NCI-H1092 (cell line): Measurements from ENCODE around the gene GNG14.
"Not testable (repeated sequence)": the region's sequence is repeated elsewhere in the genome, so short reads cannot be mapped to it uniquely, and the experiment has no call there.

Experiments used
- DNase-seq: peaks from one replicate; lab custom pipeline; 2025; lab: John Stamatoyannopoulos, UW

The GNG14 gene

GRCh38 chr19:12687496-12688196 is at the start of gene GNG14:
GNG14 (plus strand) TSS chr19:12687998; CDS start chr19:12688049, 51 bp downstream.
- DNase-seq: no peak

DNA sequence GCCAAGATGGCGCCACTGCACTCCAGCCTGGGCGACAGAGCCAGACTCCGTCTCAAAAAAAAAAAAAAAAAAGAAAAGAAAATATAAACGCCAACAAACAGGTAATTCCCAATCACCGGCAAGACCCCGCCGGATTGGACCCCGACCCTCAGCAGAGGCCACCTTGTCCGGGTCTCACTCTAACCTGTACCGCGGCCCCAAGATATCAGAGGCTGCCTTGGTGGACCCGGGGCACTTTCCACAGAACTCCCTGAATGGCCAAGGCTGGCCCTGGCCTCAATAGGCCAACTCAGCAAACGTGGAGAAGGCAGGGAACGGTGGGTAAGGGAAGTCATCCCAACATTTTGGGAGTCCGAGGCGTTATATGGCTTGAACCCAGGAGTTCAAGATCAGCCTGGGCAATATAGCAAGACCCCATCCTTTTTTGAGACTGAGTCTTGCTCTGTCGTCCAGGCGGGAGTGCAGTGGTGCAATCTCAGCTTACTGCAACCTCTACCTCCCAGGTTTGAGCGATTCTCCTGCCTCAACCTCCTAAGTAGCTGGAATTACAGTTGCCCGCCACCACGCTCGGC is 49.1 kb upstream of the GNG14 start:
- no peak for DNase-seq

- DNase-seq: peak; percentile 64
These were observed 47.7 kb upstream of the GNG14 start for GRCh38 chr19:12639901-12640613.

GRCh38 chr19:12641456-12641855 is 46.3 kb upstream of the GNG14 start:
- no peak for DNase-seq

DNA sequence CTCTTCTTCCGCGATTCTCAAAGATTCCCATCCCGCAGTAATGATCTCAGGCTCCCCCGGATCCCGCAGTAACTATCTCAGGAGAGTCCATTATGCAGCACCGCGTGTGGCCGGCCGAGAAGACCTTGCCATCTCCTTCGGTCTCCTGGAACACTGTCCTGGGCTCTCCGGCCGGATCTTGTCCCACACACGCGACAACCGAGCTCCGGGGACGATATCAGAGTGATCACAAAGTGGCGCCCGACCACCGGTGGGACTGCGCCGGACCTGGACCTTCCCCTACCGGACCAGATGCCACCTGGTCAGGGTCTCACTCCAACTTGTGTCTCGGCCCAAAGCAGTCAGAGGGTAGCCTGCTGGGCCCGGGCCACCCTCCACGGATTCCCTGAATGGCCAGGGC is 45.3 kb upstream of the GNG14 start:
- no peak for DNase-seq

DNA sequence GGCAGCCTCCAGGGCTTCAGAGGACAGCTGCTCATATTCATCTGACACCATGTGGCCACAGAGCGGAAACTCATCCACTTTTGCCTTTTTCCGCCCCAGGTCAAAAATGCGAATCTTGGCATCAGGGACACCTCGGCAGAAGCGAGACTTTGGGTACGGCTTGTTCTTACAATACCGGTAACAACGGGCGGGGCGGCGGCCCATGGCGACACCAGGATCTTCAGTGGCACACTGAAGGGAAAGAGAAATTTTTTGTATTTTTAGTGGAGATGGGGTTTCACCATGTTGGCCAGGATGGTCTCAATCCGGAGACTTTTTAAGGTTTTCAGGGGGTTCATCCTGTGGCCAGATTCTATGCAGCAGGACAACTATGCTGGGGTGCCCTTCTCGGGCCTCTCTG is 44.1 kb upstream of the GNG14 start:
- not testable (repeated sequence) for DNase-seq

- DNase-seq: no peak
These were observed 41.2 kb upstream of the GNG14 start for GRCh38 chr19:12646551-12646950.

GRCh38 chr19:12647047-12647446 is 40.8 kb upstream of the GNG14 start:
- DNase-seq: no peak

DNA sequence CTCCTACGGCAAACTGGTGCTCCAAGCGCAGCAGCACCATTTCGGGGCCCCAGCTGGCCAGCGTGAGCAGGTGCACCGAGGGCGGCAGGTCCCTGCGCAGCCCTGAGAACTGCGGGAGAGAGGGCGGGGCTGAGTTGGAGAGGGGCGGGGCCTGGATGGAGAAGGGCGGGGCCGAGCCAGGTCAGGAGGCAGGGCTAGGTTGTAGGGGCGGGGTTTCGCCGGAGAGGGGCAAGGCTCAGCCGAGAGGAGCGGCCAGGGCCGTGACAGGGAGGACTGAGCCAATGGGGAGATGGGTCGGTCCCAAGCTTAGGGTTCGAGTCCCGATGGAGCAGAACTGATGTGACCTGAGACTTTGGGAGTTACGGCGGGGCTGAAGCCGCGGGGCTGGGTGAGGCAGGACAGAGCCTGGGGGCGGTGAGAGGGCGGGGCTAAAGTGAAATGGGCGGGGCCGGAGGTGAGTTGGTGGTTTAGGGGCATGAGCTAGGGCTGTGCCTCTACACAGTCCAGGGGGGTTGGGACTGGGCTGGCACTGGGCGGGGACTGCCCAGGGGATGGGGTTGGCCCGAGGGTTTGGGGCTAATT is 40.2 kb upstream of the GNG14 start:
- DNase-seq: peak; percentile 26

GRCh38 chr19:12648088-12648487 is 39.7 kb upstream of the GNG14 start:
- no peak for DNase-seq

DNA sequence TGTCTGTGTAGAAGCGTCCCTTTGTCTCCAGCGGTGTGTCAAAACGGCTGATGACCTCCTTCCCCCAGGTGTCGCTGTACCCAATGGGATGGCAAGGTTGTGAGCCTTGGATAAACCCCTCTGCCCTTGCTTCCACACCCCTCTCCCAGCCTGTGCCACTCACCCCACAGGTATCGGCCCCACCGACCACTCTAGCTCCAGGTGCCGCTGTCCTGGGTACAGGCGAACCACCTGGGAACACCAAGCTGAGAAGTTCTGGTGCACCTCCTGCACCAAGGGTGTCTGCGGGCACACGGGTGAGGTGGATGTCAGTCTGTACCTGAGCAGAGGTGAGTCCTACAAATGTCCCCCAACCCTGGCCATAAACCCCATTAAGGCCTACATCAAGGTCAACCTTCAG is 37.9 kb upstream of the GNG14 start:
- DNase-seq: no peak

GRCh38 chr19:12652219-12652618 is 35.6 kb upstream of the GNG14 start:
- DNase-seq: no peak

DNA sequence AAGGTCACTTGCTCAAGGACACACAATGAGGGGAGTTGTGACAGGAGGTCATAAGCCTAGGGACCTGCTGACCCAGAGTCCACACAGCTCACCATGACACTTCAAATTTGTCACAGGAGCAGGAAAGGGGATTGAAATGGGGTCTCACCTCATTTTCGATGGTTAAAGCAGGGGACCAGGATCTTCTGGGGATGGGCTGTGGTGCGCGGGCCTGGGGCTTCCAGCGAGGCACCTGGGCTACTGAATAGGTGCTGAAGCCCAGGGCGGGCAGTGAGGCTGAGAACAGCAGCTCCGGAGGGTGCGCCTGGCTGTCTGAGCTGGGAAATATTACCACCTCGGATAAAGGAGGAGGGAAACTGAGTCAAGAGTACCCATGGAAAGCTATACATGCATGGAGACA is 32.3 kb upstream of the GNG14 start:
- DNase-seq: no peak

GRCh38 chr19:12656899-12657571 is 30.8 kb upstream of the GNG14 start:
- DNase-seq: no peak

GRCh38 chr19:12657966-12658365 is 29.8 kb upstream of the GNG14 start:
- no peak for DNase-seq

- DNase-seq: no peak
These were observed 26.8 kb upstream of the GNG14 start for GRCh38 chr19:12660980-12661379.

DNA sequence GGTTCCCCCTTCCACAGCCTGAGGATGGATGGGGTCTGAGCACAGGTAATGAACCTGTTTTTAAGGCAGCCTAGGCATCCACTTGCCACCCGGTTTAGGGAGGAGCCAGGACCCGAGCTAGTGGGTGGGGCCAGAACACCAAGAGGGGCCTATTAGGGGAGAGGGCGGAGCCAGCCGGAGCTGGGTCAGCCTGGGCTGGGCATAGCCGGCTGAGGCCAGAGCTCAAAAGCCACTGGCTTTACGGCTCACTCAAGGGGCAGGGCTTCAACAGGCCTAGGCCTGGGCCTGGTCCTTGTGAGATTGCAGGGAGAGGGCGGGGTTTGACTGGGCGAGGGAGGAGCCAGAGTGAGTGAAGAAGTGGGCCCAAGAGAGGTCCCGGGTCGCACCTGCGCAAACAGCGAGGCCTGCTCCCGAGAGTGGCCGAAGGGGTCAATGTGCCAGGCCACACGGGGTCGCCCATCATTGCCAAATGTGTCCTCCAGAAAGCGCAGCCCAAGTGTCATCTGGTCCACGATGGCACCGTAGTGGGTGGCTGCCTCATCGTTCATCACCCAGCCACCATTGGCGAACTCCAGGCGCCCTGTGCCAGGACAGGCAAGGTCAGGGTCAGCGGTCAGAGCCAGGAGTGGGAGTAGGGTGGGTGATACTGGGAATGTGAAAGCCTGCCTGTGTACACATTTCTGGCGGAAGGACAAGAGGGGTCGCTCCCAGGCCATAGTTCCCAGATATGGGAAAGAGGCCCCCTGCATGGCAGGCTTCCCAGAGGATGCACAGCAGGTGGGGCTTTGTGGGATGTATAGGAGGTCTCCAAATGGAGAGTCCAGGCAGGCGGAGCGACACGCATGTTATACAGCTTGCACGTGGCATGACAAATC is 23.2 kb upstream of the GNG14 start:
- no peak for DNase-seq

DNA sequence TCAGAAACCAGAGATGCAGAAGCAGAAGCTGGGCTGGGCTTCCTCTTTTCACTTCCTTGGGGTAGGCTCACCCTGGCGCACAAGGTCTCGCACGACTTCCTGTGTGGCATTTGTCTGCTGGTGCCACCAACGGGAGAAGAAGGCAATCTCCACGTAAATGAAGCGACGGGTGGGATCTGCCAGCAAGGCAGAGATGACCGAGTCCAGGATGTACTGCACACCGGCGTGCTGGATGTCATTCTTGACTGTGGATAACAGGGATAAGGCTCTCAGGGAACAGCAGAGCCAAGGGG is 22.6 kb upstream of the GNG14 start:
- no peak for DNase-seq

GRCh38 chr19:12665671-12666264 is 22.0 kb upstream of the GNG14 start:
- no peak for DNase-seq

DNA sequence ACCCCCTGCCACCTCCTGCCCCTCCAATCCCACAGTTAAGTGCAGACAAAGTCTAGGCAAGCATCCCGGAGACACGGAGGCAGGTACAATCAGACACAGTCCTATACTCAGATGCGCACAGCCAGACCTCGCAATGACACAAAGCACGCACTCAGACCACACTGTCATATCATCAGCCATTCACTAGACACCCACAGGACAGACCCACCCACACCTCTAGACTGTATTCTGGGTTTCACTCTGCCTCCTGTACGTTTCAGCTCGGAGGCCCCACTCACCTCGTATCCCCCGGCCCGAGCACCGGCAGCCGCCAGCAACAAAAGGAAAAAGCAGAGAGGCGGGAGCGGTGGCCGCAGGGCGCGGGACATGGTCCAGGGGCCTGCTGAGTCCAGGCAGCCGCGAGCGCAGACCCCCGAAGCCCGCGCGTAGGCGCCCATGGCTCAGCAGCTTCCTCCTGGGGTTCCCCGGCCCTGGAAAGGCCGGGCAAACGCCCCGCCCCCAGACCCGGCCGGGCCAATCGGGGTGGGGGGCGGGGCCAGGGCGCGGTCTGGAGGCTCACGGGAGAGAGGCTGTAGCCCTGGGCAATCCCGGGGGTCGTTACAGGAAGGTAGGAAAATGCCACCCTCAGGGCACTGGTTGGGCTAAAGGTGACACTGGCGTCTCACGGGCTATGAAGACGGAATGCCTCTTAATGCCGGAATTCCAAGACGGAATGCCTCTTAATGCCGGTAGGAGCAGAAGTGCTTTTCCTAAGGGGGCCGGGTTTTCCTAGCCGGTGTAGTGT is 21.3 kb upstream of the GNG14 start, which contains the start of the genes MAN2B1 and WDR83:
MAN2B1 (minus strand) TSS at position 478 of the 784 bp plus-strand sequence; CDS start at position 437, 41 bp downstream.
WDR83 (plus strand) TSS at position 543 of the 784 bp plus-strand sequence. CDS start 2,984 bp downstream, outside the sequence.
- peak; percentile 80 for DNase-seq
